Panc1 (cell line): ENCODE measurements around the gene INO80D.

Experiments used
- POLR2AphosphoS5 ChIP-seq: IDR thresholded peaks from 2 replicates; pipeline ENCODE4 v1.6.1; 2012; ENCODE audit warnings: mild to moderate bottlenecking, low read depth, low read length, moderate library complexity
- TCF7L2 ChIP-seq: IDR thresholded peaks from 2 replicates; pipeline ENCODE4 v1.6.1; 2011; ENCODE audit warnings: mild to moderate bottlenecking, low read depth, low read length, inconsistent platforms
- TF ChIP-seq, protein P1 (sequence below), 2 experiments: IDR thresholded peaks; 2 replicates each; pipeline ENCODE4 v1.6.1; 2011 to 2012; ENCODE audit warnings: low read depth in 2 of 2, control low read depth in 1 of 2, low read length in 1 of 2, mild to moderate bottlenecking in 1 of 2, moderate library complexity in 1 of 2; ENCODE audit not compliant: insufficient read depth in 1 of 2
- TF ChIP-seq, protein P2 (sequence below): fragments of 450-650 bp; IDR thresholded peaks from 2 replicates; pipeline ENCODE4 v1.5.1; 2017; ENCODE audit warnings: mild to moderate bottlenecking

DNA sequence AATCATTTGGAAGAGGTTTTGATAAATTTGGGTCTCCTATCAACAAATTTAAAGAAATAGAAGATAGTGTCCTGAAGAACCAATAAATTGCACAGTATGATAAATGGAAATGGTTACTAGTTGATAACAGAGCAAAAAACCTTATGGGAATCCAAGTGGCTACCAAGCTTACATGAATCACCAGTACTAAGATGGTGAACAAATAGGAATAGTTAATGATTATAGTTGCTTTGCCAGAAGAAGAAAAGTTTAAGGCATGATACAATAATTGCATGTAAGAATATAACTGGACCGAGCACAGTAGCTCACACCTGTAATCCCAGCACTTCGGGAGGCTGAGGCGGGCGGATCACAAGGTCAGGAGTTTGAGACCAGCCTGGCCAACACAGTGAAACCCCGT is 19.6 kb upstream of the INO80D start:
- TF ChIP-seq, protein P1, sequence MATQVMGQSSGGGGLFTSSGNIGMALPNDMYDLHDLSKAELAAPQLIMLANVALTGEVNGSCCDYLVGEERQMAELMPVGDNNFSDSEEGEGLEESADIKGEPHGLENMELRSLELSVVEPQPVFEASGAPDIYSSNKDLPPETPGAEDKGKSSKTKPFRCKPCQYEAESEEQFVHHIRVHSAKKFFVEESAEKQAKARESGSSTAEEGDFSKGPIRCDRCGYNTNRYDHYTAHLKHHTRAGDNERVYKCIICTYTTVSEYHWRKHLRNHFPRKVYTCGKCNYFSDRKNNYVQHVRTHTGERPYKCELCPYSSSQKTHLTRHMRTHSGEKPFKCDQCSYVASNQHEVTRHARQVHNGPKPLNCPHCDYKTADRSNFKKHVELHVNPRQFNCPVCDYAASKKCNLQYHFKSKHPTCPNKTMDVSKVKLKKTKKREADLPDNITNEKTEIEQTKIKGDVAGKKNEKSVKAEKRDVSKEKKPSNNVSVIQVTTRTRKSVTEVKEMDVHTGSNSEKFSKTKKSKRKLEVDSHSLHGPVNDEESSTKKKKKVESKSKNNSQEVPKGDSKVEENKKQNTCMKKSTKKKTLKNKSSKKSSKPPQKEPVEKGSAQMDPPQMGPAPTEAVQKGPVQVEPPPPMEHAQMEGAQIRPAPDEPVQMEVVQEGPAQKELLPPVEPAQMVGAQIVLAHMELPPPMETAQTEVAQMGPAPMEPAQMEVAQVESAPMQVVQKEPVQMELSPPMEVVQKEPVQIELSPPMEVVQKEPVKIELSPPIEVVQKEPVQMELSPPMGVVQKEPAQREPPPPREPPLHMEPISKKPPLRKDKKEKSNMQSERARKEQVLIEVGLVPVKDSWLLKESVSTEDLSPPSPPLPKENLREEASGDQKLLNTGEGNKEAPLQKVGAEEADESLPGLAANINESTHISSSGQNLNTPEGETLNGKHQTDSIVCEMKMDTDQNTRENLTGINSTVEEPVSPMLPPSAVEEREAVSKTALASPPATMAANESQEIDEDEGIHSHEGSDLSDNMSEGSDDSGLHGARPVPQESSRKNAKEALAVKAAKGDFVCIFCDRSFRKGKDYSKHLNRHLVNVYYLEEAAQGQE (IDR thresholded peaks at IDR 0.05; ENCODE audit: insufficient read depth in 1 of 2, low read depth in 2 of 2, low read length in 1 of 2): no peak
- TF ChIP-seq, protein P2, sequence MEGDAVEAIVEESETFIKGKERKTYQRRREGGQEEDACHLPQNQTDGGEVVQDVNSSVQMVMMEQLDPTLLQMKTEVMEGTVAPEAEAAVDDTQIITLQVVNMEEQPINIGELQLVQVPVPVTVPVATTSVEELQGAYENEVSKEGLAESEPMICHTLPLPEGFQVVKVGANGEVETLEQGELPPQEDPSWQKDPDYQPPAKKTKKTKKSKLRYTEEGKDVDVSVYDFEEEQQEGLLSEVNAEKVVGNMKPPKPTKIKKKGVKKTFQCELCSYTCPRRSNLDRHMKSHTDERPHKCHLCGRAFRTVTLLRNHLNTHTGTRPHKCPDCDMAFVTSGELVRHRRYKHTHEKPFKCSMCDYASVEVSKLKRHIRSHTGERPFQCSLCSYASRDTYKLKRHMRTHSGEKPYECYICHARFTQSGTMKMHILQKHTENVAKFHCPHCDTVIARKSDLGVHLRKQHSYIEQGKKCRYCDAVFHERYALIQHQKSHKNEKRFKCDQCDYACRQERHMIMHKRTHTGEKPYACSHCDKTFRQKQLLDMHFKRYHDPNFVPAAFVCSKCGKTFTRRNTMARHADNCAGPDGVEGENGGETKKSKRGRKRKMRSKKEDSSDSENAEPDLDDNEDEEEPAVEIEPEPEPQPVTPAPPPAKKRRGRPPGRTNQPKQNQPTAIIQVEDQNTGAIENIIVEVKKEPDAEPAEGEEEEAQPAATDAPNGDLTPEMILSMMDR: no peak
- TF ChIP-seq POLR2AphosphoS5 (no peak), TCF7L2 (no peak)
